Coronary artery (tissue), 2 donors: ENCODE measurements around the gene GFRA4.

ENCODE experiments used
- DNase-seq: peaks from one replicate; pipeline ENCODE4 v3.0.0-alpha.2; 2017; ENCODE audit warnings: low spot score
- H3K27ac ChIP-seq, 2 donors: fragments of 200-600 bp; sonication (generic); one replicate each; pipeline ENCODE4 v1.5.1; 2016 to 2019
- H3K4me3 ChIP-seq: fragments of 200-600 bp; sonication (generic); 2 replicates; pipeline ENCODE4 v1.5.1; 2016; ENCODE audit warnings: mild to moderate bottlenecking, moderate library complexity
- CTCF ChIP-seq: fragments of 200-600 bp; sonication (generic); IDR thresholded peaks from one replicate; pipeline ENCODE4 v1.5.1; 2019; ENCODE audit warnings: antibody characterized with exemption

The GFRA4 gene

GRCh38 chr20:3673221-3674070 is 10.2 kb upstream of the GFRA4 start:
- DNase-seq, result no peak
- Histone ChIP-seq H3K4me3 (no peak overlapping the region), H3K27ac (no peak overlapping the region)
- TF ChIP-seq CTCF, result no peak

GRCh38 chr20:3672547-3673171 is 9.5 kb upstream of the GFRA4 start:
- TF ChIP-seq CTCF, result no peak
- H3K4me3 ChIP-seq, result no peak overlapping the region
- DNase-seq, result no peak

GRCh38 chr20:3671986-3672546 is 8.9 kb upstream of the GFRA4 start:
- no peak overlapping the region for H3K27ac ChIP-seq
- H3K4me3 ChIP-seq, result no peak overlapping the region
- no peak for DNase-seq
- TF ChIP-seq CTCF, result no peak

More at GRCh38 chr20:3672547-3673171, 9.5 kb upstream of the GFRA4 start:
- no peak overlapping the region for H3K27ac ChIP-seq

- TF ChIP-seq CTCF, result no peak
- H3K4me3 ChIP-seq, result no peak overlapping the region
- no peak for DNase-seq
- H3K27ac ChIP-seq, result no peak overlapping the region
Observed at GRCh38 chr20:3670945-3671344, 7.7 kb upstream of the GFRA4 start.

GRCh38 chr20:3670511-3670910 is 7.3 kb upstream of the GFRA4 start:
- no peak for TF ChIP-seq CTCF
- no peak overlapping the region for H3K4me3 ChIP-seq
- DNase-seq, result no peak
- H3K27ac ChIP-seq, result no peak overlapping the region

- no peak overlapping the region for H3K4me3 ChIP-seq
- TF ChIP-seq CTCF, result no peak
- H3K27ac ChIP-seq, result no peak overlapping the region
- no peak for DNase-seq
Observed at GRCh38 chr20:3669710-3670367, 6.6 kb upstream of the GFRA4 start.
